Measurements from ENCODE around the gene SDF2L1.

Gene SDF2L1

GRCh38 chr22:21622011-21622918 is 19.8 kb upstream of the SDF2L1 start:
- FAIRE-seq = no peak

- FAIRE-seq = no peak
Observed at GRCh38 chr22:21622919-21623647, 19.0 kb upstream of the SDF2L1 start.

GRCh38 chr22:21623648-21623970 is 18.5 kb upstream of the SDF2L1 start:
- FAIRE-seq = no peak

GRCh38 chr22:21624120-21624879 is 17.8 kb upstream of the SDF2L1 start:
- no peak for FAIRE-seq

- FAIRE-seq = no peak
Observed at GRCh38 chr22:21624880-21625791, 17.0 kb upstream of the SDF2L1 start.

GRCh38 chr22:21626073-21626734 is 15.9 kb upstream of the SDF2L1 start:
- no peak for FAIRE-seq

GRCh38 chr22:21626735-21627469 is 15.2 kb upstream of the SDF2L1 start:
- FAIRE-seq = no peak

- FAIRE-seq = no peak
Observed at GRCh38 chr22:21628386-21629254, 13.5 kb upstream of the SDF2L1 start.

- no peak for FAIRE-seq
Observed at GRCh38 chr22:21629255-21630149, 12.6 kb upstream of the SDF2L1 start, which contains the start of gene YDJC. TSS of gene YDJC (minus strand) at chr22:21630022. CDS start at chr22:21630014, 8 bp downstream.

- FAIRE-seq = no peak
Observed at GRCh38 chr22:21631025-21631424, 11.1 kb upstream of the SDF2L1 start.

GRCh38 chr22:21632237-21632895 is 9.7 kb upstream of the SDF2L1 start, which contains the start of gene CCDC116:
TSS of gene CCDC116 (plus strand) at chr22:21632760. CDS start at chr22:21633182, 422 bp downstream.
- FAIRE-seq = no peak

GRCh38 chr22:21632931-21633330 is 9.2 kb upstream of the SDF2L1 start:
- FAIRE-seq = no peak

- no peak for FAIRE-seq
Observed at GRCh38 chr22:21633481-21633880, 8.6 kb upstream of the SDF2L1 start.

- FAIRE-seq = no peak
Observed at GRCh38 chr22:21634081-21634480, 8.0 kb upstream of the SDF2L1 start.

- no peak for FAIRE-seq
Observed at GRCh38 chr22:21634844-21635243, 7.3 kb upstream of the SDF2L1 start.

GRCh38 chr22:21635771-21636510 is 6.2 kb upstream of the SDF2L1 start:
- no peak for FAIRE-seq

GRCh38 chr22:21636629-21637218 is 5.4 kb upstream of the SDF2L1 start:
- no peak for FAIRE-seq

Data from TTC549 (cell line).